ENCODE measurements around the gene CCDC124. TPM values are rescaled to one million over a fixed set of nuclear protein-coding genes. Genes with fewer than 3 reads are reported as not detected.

Gene CCDC124
- total RNA-seq, 1 donor from 2014 or later: 70.4 TPM

DNA sequence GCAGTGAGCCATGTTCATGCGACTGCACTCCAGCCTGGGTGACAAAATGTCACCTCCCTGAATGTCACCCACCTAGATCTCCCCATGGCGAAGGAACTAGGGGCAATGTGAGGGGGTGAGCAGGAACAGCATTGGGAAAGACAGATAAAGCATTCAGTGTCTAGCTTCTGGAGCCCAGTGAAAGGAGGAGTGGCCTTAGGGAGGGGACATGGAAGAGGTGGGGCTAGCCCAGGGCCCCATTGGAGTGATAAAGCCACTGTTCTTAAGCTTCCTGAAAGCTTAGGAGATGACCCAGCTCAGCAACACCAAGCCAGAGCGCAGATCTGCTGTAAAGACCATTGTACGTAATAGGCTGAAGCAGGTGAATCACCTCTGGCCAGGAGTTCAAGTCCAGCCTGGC is 21.1 kb downstream of the CCDC124 start:
- H3K4me1 Mint-ChIP-seq: peaks cover 35% of the 10 kb centered on the region
- TF ChIP-seq, protein P1, sequence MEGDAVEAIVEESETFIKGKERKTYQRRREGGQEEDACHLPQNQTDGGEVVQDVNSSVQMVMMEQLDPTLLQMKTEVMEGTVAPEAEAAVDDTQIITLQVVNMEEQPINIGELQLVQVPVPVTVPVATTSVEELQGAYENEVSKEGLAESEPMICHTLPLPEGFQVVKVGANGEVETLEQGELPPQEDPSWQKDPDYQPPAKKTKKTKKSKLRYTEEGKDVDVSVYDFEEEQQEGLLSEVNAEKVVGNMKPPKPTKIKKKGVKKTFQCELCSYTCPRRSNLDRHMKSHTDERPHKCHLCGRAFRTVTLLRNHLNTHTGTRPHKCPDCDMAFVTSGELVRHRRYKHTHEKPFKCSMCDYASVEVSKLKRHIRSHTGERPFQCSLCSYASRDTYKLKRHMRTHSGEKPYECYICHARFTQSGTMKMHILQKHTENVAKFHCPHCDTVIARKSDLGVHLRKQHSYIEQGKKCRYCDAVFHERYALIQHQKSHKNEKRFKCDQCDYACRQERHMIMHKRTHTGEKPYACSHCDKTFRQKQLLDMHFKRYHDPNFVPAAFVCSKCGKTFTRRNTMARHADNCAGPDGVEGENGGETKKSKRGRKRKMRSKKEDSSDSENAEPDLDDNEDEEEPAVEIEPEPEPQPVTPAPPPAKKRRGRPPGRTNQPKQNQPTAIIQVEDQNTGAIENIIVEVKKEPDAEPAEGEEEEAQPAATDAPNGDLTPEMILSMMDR (IDR thresholded peaks at IDR 0.05; ENCODE audit: unreplicated experiment): no peak
- no peak for DNase-seq (ENCODE audit: low spot score in 2 of 2, unreplicated experiment in 2 of 2)
- no peak overlapping the region for H3K27ac Mint-ChIP-seq
- H3K4me3 Mint-ChIP-seq: peak overlapping the region; percentile 68
- no peaks in the 10 kb centered on the region for H3K9me3 Mint-ChIP-seq
- no peaks in the 10 kb centered on the region for H3K36me3 Mint-ChIP-seq
- peaks cover 69% of the 10 kb centered on the region for H3K27me3 Mint-ChIP-seq (ENCODE audit: low read depth)

DNA sequence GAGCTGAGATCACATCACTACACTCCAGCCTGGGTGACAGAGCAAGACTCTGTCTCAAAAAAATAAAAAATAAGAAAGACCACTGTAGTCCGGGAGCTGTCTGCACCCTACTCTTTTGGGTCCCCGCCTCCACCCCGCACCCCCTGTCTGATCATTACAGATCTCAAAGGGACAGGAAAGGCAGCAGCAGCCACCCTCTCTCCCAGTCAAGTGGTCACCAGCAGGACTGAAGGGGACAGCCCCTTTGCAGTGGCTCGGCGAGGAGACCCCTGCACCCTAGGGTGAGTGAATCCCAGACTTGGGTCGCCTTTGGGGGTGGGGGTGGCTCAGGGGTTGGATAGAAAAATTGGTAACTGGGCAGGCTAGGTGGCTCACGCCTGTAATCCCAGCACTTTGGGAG is 21.6 kb downstream of the CCDC124 start:
- H3K36me3 Mint-ChIP-seq: no peaks in the 10 kb centered on the region
- peaks cover 66% of the 10 kb centered on the region for H3K27me3 Mint-ChIP-seq (ENCODE audit: low read depth)
- H3K4me3 Mint-ChIP-seq: no peak overlapping the region
- no peak for DNase-seq (ENCODE audit: low spot score in 2 of 2, unreplicated experiment in 2 of 2)
- no peaks in the 10 kb centered on the region for H3K9me3 Mint-ChIP-seq
- H3K4me1 Mint-ChIP-seq: peaks cover 32% of the 10 kb centered on the region
- no peak overlapping the region for H3K27ac Mint-ChIP-seq
- TF ChIP-seq, protein P1 (IDR thresholded peaks at IDR 0.05; ENCODE audit: unreplicated experiment): no peak

DNA sequence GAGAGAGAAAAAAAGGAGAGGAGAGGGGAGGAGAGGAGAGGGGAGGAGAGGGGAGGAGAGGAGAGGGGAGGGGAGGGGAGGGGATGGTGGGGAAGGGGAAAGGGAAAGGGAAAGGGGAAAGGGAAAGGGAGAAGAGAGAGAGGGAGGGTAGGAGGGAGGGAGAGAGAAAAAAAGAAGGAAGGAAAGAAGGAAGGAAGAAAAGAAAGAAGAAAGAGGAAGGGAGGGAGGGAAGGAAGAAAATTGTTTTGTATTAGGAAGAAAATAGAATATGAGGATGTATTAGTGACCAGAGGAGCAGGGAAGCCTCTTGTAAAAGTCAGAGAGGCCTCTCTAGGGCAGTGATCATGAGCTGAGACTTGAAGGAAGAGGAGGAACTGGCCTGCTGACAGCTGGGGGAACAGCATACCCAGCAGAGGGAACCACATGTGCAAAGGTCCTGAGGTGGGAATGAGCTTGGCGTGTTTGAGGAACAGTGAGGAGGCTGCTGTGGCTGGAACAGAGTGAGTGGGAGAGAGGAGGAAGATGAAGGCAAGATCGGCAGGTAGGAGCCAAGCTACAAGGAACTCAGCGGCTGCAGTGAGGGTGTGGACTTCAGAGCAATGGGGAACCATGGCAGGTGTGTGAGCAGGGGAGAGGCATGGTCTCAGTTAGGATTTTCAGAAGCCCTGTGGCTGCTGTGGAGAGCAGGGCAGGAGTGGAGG is 24.5 kb downstream of the CCDC124 start:
- TF ChIP-seq, protein P1 (IDR thresholded peaks at IDR 0.05; ENCODE audit: unreplicated experiment): no peak
- no peak for DNase-seq (ENCODE audit: low spot score in 2 of 2, unreplicated experiment in 2 of 2)
- no peaks in the 10 kb centered on the region for H3K9me3 Mint-ChIP-seq
- H3K4me1 Mint-ChIP-seq: peaks cover 11% of the 10 kb centered on the region
- no peak overlapping the region for H3K27ac Mint-ChIP-seq
- H3K4me3 Mint-ChIP-seq: no peak overlapping the region
- no peaks in the 10 kb centered on the region for H3K36me3 Mint-ChIP-seq
- peaks cover 52% of the 10 kb centered on the region for H3K27me3 Mint-ChIP-seq (ENCODE audit: low read depth)

DNA sequence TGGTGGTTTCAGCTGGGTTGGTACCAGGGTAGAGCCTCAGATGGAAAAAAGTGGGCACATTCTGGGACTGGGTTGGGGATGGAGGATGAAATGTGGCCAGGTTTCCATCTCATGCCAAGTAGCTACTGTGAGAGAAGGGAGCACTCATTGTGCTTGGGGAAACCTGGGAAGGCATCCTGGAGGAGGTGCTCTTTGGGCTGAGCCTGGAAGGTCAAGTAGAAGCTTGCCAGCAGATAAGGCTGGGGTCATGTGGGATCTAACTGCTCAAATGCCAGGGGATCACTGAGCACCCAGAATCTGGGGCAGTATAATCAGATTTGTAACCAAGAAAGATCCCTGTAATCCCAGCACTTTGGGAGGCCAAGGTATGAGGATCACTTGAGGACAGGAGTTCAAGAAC is 25.1 kb downstream of the CCDC124 start:
- Mint-ChIP-seq H3K27ac (no peak overlapping the region), H3K36me3 (no peaks in the 10 kb centered on the region), H3K9me3 (no peaks in the 10 kb centered on the region), H3K27me3 (ENCODE audit: low read depth) (peaks cover 48% of the 10 kb centered on the region), H3K4me3 (no peak overlapping the region), H3K4me1 (peaks cover 10% of the 10 kb centered on the region)
- no peak for DNase-seq (ENCODE audit: low spot score in 2 of 2, unreplicated experiment in 2 of 2)
- TF ChIP-seq, protein P1 (IDR thresholded peaks at IDR 0.05; ENCODE audit: unreplicated experiment): no peak

DNA sequence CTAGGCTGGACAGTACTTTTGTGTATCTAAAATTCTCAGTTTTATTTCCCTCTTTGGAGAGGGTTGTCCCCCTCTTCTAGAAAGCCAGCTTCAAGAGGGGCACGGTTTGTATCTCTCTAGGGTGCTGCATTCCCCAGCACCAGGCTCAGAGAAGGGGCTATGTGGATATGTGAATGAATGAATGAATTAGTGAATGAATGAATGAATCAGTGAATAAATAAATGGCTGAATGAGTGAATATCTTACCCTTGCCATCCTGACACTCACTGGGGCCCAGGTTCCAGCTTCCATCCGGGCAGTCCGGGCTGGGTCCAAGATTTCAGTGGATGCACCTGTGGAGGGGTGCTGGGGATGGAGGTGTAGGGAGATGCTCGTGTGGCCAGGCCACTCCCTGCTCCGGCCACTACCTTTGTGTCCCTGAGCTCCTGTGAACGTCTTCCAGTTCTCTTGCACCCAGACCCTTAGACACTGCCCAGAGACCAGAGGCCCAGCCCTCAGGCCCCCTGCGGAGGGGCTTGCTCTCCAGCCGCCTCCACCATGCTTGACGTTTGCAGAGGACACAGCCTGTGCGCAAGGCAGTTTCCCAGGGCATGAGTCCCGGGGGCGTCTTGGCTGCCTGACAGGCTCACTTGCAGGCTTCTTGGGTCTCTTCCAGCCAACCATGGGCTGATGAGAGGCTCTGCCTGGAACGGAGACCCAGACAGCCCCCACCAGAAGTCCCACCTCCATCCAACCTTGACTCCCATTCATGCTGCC is 31.3 kb downstream of the CCDC124 start:
- TF ChIP-seq, protein P1 (IDR thresholded peaks at IDR 0.05; ENCODE audit: unreplicated experiment): no peak
- peaks cover 57% of the 10 kb centered on the region for H3K27me3 Mint-ChIP-seq (ENCODE audit: low read depth)
- no peaks in the 10 kb centered on the region for H3K9me3 Mint-ChIP-seq
- no peak overlapping the region for H3K27ac Mint-ChIP-seq
- H3K36me3 Mint-ChIP-seq: peaks cover 3% of the 10 kb centered on the region
- DNase-seq (ENCODE audit: low spot score in 2 of 2, unreplicated experiment in 2 of 2): no peak
- peaks cover 11% of the 10 kb centered on the region for H3K4me1 Mint-ChIP-seq
- no peak overlapping the region for H3K4me3 Mint-ChIP-seq

All from mesothelial cell of epicardium (in vitro differentiated cells).